Measurements from ENCODE around the gene S100A6.

DNA sequence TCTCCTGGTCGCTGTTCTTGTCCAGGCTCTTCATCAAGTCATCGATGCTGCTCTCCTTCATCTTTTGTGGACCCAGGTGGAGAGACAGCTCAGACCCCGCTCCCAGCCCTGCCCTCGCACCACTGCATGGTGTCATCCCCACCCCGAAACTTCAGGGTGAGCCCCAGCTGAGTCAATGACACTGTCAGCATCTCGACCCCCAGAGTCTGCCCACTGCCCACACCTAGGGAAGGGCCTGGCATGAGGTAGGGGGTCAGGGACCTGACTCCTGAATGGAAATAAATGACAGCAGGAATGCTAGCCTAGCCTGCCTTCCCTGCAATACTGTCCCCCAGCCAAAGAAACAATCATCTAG, 1.6 kb upstream of the S100A6 start:
- no peak for TF ChIP-seq RAD21 (conservative IDR thresholded peaks at IDR 0.05 in 1 of 2, IDR thresholded peaks at IDR 0.05 in 1 of 2)
- no peak for TF ChIP-seq CHD4 (IDR thresholded peaks at IDR 0.05; ENCODE audit: borderline replicate concordance)
- TF ChIP-seq TP53 (CRISPR knock-in tag; IDR thresholded peaks at IDR 0.05) = no peak
- TF ChIP-seq, protein P1, sequence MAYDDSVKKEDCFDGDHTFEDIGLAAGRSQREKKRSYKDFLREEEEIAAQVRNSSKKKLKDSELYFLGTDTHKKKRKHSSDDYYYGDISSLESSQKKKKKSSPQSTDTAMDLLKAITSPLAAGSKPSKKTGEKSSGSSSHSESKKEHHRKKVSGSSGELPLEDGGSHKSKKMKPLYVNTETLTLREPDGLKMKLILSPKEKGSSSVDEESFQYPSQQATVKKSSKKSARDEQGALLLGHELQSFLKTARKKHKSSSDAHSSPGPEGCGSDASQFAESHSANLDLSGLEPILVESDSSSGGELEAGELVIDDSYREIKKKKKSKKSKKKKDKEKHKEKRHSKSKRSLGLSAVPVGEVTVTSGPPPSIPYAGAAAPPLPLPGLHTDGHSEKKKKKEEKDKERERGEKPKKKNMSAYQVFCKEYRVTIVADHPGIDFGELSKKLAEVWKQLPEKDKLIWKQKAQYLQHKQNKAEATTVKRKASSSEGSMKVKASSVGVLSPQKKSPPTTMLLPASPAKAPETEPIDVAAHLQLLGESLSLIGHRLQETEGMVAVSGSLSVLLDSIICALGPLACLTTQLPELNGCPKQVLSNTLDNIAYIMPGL (CRISPR knock-in tag; IDR thresholded peaks at IDR 0.05; ENCODE audit: borderline replicate concordance) = no peak
- TF ChIP-seq, protein P2, sequence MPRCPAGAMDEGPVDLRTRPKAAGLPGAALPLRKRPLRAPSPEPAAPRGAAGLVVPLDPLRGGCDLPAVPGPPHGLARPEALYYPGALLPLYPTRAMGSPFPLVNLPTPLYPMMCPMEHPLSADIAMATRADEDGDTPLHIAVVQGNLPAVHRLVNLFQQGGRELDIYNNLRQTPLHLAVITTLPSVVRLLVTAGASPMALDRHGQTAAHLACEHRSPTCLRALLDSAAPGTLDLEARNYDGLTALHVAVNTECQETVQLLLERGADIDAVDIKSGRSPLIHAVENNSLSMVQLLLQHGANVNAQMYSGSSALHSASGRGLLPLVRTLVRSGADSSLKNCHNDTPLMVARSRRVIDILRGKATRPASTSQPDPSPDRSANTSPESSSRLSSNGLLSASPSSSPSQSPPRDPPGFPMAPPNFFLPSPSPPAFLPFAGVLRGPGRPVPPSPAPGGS (IDR thresholded peaks at IDR 0.05) = no peak
- no peak for TF ChIP-seq POLR2A (IDR thresholded peaks at IDR 0.05; ENCODE audit: low read length)
- TF ChIP-seq, protein P3, sequence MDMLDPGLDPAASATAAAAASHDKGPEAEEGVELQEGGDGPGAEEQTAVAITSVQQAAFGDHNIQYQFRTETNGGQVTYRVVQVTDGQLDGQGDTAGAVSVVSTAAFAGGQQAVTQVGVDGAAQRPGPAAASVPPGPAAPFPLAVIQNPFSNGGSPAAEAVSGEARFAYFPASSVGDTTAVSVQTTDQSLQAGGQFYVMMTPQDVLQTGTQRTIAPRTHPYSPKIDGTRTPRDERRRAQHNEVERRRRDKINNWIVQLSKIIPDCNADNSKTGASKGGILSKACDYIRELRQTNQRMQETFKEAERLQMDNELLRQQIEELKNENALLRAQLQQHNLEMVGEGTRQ (IDR thresholded peaks at IDR 0.05) = no peak

Measured in A549 (cell line).